Activated gamma-delta T cell treated with Interleukin-2 at 50 U/mL for 16 hours (primary cell): ENCODE measurements around the gene POLR1H.

Experiments
- DNase-seq: peaks from one replicate; pipeline ENCODE4 v3.0.0-alpha.2; 2020

POLR1H gene

GRCh38 chr6:30062471-30063178, 1.6 kb downstream of the POLR1H start:
- DNase-seq, result no peak

- DNase-seq, result no peak
Measured at GRCh38 chr6:30063315-30063714, 2.2 kb downstream of the POLR1H start.

- DNase-seq, result no peak
Measured at GRCh38 chr6:30066082-30066481, 5.0 kb downstream of the POLR1H start.

- peak; percentile 98 for DNase-seq
Measured at GRCh38 chr6:30066577-30067459, 5.8 kb downstream of the POLR1H start, which contains the start of gene PPP1R11. Gene PPP1R11 (plus strand): TSS chr6:30067198. CDS start chr6:30067411, 213 bp downstream.

- DNase-seq, result no peak
Measured at GRCh38 chr6:30067460-30068139, 6.5 kb downstream of the POLR1H start.

GRCh38 chr6:30071081-30071818, 10.2 kb downstream of the POLR1H start:
- DNase-seq, result peak; percentile 29

- no peak for DNase-seq
Measured at GRCh38 chr6:30071858-30072257, 10.8 kb downstream of the POLR1H start.

GRCh38 chr6:30073489-30074235, 12.6 kb downstream of the POLR1H start:
- no peak for DNase-seq

- DNase-seq, result no peak
Measured at GRCh38 chr6:30074331-30075093, 13.4 kb downstream of the POLR1H start.

- no peak for DNase-seq
Measured at GRCh38 chr6:30075094-30075789, 14.2 kb downstream of the POLR1H start, which contains the start of gene RNF39. Gene RNF39 (minus strand): TSS chr6:30075769. CDS start chr6:30075585, 184 bp downstream.

GRCh38 chr6:30075790-30076732, 15.0 kb downstream of the POLR1H start:
- no peak for DNase-seq

GRCh38 chr6:30077218-30077617, 16.2 kb downstream of the POLR1H start:
- DNase-seq, result no peak

GRCh38 chr6:30087876-30088275, 26.8 kb downstream of the POLR1H start:
- no peak for DNase-seq

- no peak for DNase-seq
Measured at GRCh38 chr6:30091577-30092381, 30.7 kb downstream of the POLR1H start.

- DNase-seq, result no peak
Measured at GRCh38 chr6:30092852-30093543, 31.9 kb downstream of the POLR1H start.

GRCh38 chr6:30093951-30094661, 33.0 kb downstream of the POLR1H start:
- no peak for DNase-seq

- no peak for DNase-seq
Measured at GRCh38 chr6:30096829-30097228, 35.8 kb downstream of the POLR1H start.
